Colonic mucosa (tissue), 4 donors: Measurements from ENCODE around the gene GKN1. TPM values are rescaled to one million over a fixed set of nuclear protein-coding genes. Genes with fewer than 3 reads are reported as not detected.

ENCODE experiments used
- DNase-seq: peaks from one replicate; pipeline ENCODE4 v3.0.0-alpha.2; 2020
- H3K27ac ChIP-seq: fragments of 200-600 bp; one replicate; pipeline ENCODE4 v1.8.0; 2021
- H3K27me3 ChIP-seq: fragments of 200-600 bp; one replicate; pipeline ENCODE4 v1.8.0; 2021
- H3K36me3 ChIP-seq: fragments of 200-600 bp; one replicate; pipeline ENCODE4 v1.8.0; 2021
- H3K4me1 ChIP-seq: fragments of 200-600 bp; one replicate; pipeline ENCODE4 v1.8.0; 2021; ENCODE audit warnings: mild to moderate bottlenecking
- H3K4me3 ChIP-seq: fragments of 200-600 bp; one replicate; pipeline ENCODE4 v1.8.0; 2021
- H3K9ac ChIP-seq, 2 donors: one replicate each; pipeline ENCODE4 v1.7.0; 2013; ENCODE audit warnings: control low read depth in 2 of 2, low read depth in 2 of 2, low read length in 2 of 2
- H3K9me3 ChIP-seq: fragments of 200-600 bp; one replicate; pipeline ENCODE4 v1.8.0; 2021
- CTCF ChIP-seq: fragments of 200-600 bp; IDR thresholded peaks from one replicate; pipeline ENCODE4 v1.8.0; 2022; ENCODE audit warnings: antibody characterized with exemption, mild to moderate bottlenecking
- intact Hi-C: fragments of 100-400 bp; cut with DNase I; formaldehyde crosslinking; loops from one replicate; pipeline ENCODE4 v1.14.1; 2022
- total RNA-seq, 2 donors: library from RNA; stranded (reverse); fragmentation: NEBNext Ultra II Directional in 1 of 2; extraction: Animal tissue kit (Norgen Biotek cat#: 25700) in 1 of 2; gene quantifications; one replicate each; pipeline ENCODE4 v1.2.1, GENCODE V29; 2021
- donor health status: healthy.
- donor health status: DM: no; HTN: no; CAD: no.
- donor health status: DM: no; HTN: no; CAD: no.

GKN1 gene
- total RNA-seq, 2 donors from 2014 or later: not detected

DNA sequence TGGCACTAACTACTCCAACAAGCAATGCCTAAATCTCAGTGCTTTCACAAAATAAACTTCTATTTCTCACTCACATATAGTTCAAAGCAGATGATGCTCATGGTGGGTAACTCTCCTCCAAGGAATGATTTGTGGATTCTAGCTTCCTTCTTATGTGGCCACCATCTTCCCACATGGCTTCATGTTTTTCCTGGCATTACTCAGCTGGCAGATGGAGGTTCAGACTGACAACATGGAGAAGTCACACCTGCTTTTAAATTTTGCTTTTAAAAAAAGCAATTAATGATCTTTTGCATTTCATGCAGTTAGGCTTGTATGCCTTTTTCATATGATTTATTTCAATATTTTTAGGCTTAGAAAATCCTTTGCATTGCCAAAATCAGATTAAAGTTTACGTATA lies 15.4 kb upstream of the GKN1 start:
- Histone ChIP-seq H3K9ac (no peak overlapping the region), H3K27me3 (no peaks in the 10 kb centered on the region), H3K4me3 (no peak overlapping the region), H3K36me3 (no peaks in the 10 kb centered on the region), H3K4me1 (no peaks in the 10 kb centered on the region), H3K27ac (no peak overlapping the region), H3K9me3 (no peaks in the 10 kb centered on the region)
- DNase-seq: no peak
- no peak for TF ChIP-seq CTCF
- intact Hi-C loops: no loop called here

DNA sequence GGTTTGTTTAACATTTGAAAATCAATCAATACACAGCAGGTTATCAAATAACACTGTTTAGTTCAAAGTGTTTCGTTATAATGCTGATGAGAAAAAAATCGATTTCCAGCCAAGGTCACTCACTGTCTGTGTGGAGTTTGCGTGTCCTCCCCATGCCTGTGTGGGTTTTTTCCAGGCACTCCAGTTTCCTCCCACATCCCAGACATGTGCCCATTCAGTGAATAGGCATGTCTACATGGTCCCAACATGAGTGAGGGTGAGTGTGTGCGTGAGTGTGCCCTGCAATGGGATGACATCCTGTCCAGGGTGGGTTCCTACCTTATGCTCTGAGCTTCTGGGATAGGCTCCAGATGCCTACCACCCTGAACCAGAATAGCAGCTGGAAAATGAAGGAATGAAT lies 13.1 kb upstream of the GKN1 start:
- Histone ChIP-seq H3K9me3 (no peaks in the 10 kb centered on the region), H3K27me3 (no peaks in the 10 kb centered on the region), H3K4me1 (no peaks in the 10 kb centered on the region), H3K4me3 (no peak overlapping the region), H3K36me3 (no peaks in the 10 kb centered on the region), H3K27ac (no peak overlapping the region), H3K9ac (no peak overlapping the region)
- no peak for DNase-seq
- intact Hi-C loops: no loop called here
- TF ChIP-seq CTCF: no peak

DNA sequence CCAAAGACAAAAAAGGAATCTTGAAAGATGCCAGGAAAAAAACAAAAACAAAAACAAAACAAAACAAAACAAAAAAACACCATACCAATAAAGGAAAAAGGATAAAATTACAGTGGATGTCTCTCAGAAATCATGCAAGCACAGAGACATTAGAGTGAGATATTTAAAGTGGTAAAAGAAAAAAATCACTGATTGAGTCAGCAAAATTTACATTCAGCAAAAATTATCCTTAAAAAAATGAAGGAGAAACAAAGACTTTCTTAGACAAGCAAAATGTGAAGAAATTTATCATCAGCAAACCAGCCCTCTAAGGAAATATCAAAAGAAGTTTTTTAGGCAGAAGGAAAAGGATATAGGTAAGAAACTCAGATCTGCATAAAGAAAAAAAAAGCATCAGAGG lies 10.2 kb upstream of the GKN1 start:
- Histone ChIP-seq H3K9ac (no peak overlapping the region), H3K27ac (no peak overlapping the region), H3K27me3 (no peaks in the 10 kb centered on the region), H3K36me3 (no peaks in the 10 kb centered on the region), H3K9me3 (no peaks in the 10 kb centered on the region), H3K4me1 (no peaks in the 10 kb centered on the region), H3K4me3 (no peak overlapping the region)
- intact Hi-C loops: no loop called here
- TF ChIP-seq CTCF: no peak
- DNase-seq: no peak

GRCh38 chr2:68968221-68968620 lies 6.2 kb upstream of the GKN1 start:
- H3K27me3 ChIP-seq: no peaks in the 10 kb centered on the region
- H3K9me3 ChIP-seq: no peaks in the 10 kb centered on the region
- no peaks in the 10 kb centered on the region for H3K4me1 ChIP-seq
- H3K4me3 ChIP-seq: no peak overlapping the region
- no peaks in the 10 kb centered on the region for H3K36me3 ChIP-seq
- no peak overlapping the region for H3K9ac ChIP-seq
- no peak for DNase-seq
- intact Hi-C loops: no loop called here
- no peak overlapping the region for H3K27ac ChIP-seq
- no peak for TF ChIP-seq CTCF

- Histone ChIP-seq H3K4me3 (no peak overlapping the region), H3K36me3 (no peaks in the 10 kb centered on the region), H3K9ac (no peak overlapping the region), H3K9me3 (no peaks in the 10 kb centered on the region), H3K4me1 (no peaks in the 10 kb centered on the region), H3K27me3 (no peaks in the 10 kb centered on the region), H3K27ac (no peak overlapping the region)
- DNase-seq: no peak
- intact Hi-C loops: no loop called here
- TF ChIP-seq CTCF: no peak
Measured at GRCh38 chr2:68969736-68970490, 4.5 kb upstream of the GKN1 start.
